Measurements from ENCODE around the gene NUB1.

The NUB1 gene

DNA sequence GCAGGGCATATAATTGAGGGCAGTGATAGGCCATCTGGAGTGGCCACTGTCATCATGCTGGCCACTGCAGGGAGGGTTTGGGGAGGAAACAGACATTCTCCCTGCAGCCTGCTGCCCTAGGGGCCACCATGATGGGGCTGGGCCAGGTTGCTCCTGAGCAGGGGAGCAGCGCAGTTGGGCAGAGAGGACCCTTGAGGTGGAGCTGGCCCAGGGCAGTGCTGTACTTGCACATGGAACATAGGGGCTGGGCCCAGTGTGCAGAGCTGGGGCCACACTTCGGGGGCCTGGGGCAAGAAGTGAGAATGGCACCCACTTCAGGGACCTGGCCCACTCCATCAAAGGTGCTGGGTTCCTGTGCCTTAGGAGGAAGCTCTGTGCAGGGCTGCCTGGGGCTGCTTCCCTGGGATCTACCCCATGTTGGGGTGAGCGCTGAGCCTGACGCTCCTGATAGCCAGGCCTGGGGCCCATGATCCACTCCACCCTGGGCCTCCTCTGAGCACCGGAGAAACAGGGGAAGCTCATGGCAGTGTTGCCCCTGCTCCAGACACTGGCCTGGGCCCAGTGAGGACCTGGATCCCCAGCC lies 21.3 kb upstream of the NUB1 start:
- Histone ChIP-seq H3K27ac (ENCODE audit: low read depth, low read length) (no peak overlapping the region), H3K27me3 (ENCODE audit: control insufficient read depth, low read length) (no peaks in the 10 kb centered on the region), H3K36me3 (ENCODE audit: control insufficient read depth, low read length) (no peaks in the 10 kb centered on the region), H3K4me3 (ENCODE audit: low read length) (no peak overlapping the region), H3F3A (ENCODE audit: control insufficient read depth, insufficient read depth) (no peaks in the 10 kb centered on the region), H4K20me1 (ENCODE audit: control insufficient read depth, insufficient read depth, low read depth, low read length) (no peaks in the 10 kb centered on the region), H3K4me2 (ENCODE audit: low read length) (no peak overlapping the region), H3K9me3 (ENCODE audit: control insufficient read depth, insufficient read depth, low read length) (peaks cover 44% of the 10 kb centered on the region), H3K79me2 (ENCODE audit: control insufficient read depth, low read length) (no peaks in the 10 kb centered on the region), H3K4me1 (ENCODE audit: control insufficient read depth, low read length) (peaks cover 2% of the 10 kb centered on the region; the same call in 1 of the 2 replicates), H3K9me2 (replicated peaks; ENCODE audit: control insufficient read depth, low read length) (no peaks in the 10 kb centered on the region)
- TF ChIP-seq CTCF (IDR thresholded peaks at IDR 0.05; ENCODE audit: low read depth, low read length, poor library complexity, severe bottlenecking), result no peak
- no peak for TF ChIP-seq EZH2phosphoT487 (IDR thresholded peaks at IDR 0.05; ENCODE audit: borderline replicate concordance, low read length)

DNA sequence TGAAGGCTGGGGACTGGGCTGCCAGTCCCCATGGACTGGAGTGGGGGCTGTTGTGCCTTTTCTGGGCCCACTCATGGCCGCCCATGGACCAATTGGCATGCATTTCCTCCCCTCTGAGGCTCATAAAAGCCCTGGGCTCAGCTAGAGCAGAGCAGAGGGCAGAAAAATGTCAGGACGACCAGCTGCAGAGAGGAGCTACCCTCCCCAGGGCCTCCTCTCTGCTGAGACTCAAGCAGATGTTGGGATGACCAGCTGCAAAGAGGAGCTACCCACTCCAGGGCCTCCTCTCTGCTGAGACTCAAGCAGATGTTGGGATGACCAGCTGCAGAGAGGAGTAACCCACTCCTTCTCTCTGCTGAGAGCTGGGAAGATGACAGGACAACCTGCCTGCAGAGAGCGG lies 20.3 kb upstream of the NUB1 start:
- Histone ChIP-seq H3K79me2 (ENCODE audit: control insufficient read depth, low read length) (no peaks in the 10 kb centered on the region), H3F3A (ENCODE audit: control insufficient read depth, insufficient read depth) (no peaks in the 10 kb centered on the region), H3K4me2 (ENCODE audit: low read length) (no peak overlapping the region), H4K20me1 (ENCODE audit: control insufficient read depth, insufficient read depth, low read depth, low read length) (no peaks in the 10 kb centered on the region), H3K27ac (ENCODE audit: low read depth, low read length) (no peak overlapping the region), H3K4me1 (ENCODE audit: control insufficient read depth, low read length) (no peaks in the 10 kb centered on the region), H3K9me2 (replicated peaks; ENCODE audit: control insufficient read depth, low read length) (no peaks in the 10 kb centered on the region), H3K4me3 (ENCODE audit: low read length) (no peak overlapping the region), H3K9me3 (ENCODE audit: control insufficient read depth, insufficient read depth, low read length) (peaks cover 44% of the 10 kb centered on the region), H3K36me3 (ENCODE audit: control insufficient read depth, low read length) (no peaks in the 10 kb centered on the region), H3K27me3 (ENCODE audit: control insufficient read depth, low read length) (no peaks in the 10 kb centered on the region)
- TF ChIP-seq EZH2phosphoT487 (IDR thresholded peaks at IDR 0.05; ENCODE audit: borderline replicate concordance, low read length) (no peak), CTCF (IDR thresholded peaks at IDR 0.05; ENCODE audit: low read depth, low read length, poor library complexity, severe bottlenecking) (no peak)

DNA sequence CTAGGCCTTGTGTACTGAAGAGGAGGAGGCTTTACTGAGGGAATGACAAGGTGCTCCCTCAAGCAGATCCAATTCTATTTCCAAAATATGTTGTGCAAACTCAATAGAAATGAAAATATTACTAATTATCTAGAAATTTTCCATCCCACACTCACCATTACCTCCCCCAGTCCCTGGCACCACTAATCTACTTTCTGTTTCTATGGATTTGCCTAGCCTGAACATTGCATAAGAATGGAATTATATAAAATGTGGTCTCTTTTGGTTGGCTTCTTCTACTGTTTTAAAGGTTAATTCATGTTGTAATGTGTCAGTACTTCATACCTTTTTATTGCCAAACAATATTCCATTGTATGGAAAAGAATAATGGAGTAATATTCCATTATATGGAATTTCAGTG lies 18.7 kb upstream of the NUB1 start:
- Histone ChIP-seq H3K4me3 (ENCODE audit: low read length) (no peak overlapping the region), H3K4me2 (ENCODE audit: low read length) (no peak overlapping the region), H3K4me1 (ENCODE audit: control insufficient read depth, low read length) (no peaks in the 10 kb centered on the region), H3K79me2 (ENCODE audit: control insufficient read depth, low read length) (no peaks in the 10 kb centered on the region), H3K9me2 (replicated peaks; ENCODE audit: control insufficient read depth, low read length) (no peaks in the 10 kb centered on the region), H4K20me1 (ENCODE audit: control insufficient read depth, insufficient read depth, low read depth, low read length) (no peaks in the 10 kb centered on the region), H3K27ac (ENCODE audit: low read depth, low read length) (no peak overlapping the region), H3F3A (ENCODE audit: control insufficient read depth, insufficient read depth) (no peaks in the 10 kb centered on the region), H3K9me3 (ENCODE audit: control insufficient read depth, insufficient read depth, low read length) (peaks cover 47% of the 10 kb centered on the region), H3K27me3 (ENCODE audit: control insufficient read depth, low read length) (no peaks in the 10 kb centered on the region), H3K36me3 (ENCODE audit: control insufficient read depth, low read length) (no peaks in the 10 kb centered on the region)
- TF ChIP-seq CTCF (IDR thresholded peaks at IDR 0.05; ENCODE audit: low read depth, low read length, poor library complexity, severe bottlenecking) (no peak), EZH2phosphoT487 (IDR thresholded peaks at IDR 0.05; ENCODE audit: borderline replicate concordance, low read length) (no peak)
